ENCODE data around the gene PROM1.
A peak's percentile ranks its signal among the peaks of the same experiment; 100 is the strongest.

PROM1 gene

DNA sequence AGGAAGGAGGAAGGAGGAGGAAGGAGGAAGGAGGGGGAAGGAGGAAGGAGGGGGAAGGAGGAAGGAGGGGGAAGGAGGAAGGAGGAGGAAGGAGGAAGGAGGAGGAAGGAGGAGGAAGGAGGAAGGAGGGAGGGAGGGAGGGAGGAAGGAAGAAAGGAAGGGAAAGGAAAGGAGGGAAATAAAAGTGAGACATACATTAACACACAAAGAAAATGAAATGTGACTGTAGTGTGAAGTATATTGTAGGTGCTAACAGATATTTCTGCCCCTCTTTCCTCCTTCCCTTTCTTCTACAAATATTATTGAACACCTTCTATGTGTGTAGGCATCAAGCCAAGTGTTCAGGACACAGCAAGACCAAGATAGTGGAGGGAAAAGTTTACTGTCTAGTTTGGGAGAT, 26.4 kb upstream of the PROM1 start:
- no peak for DNase-seq

- no peak for DNase-seq
Measured at GRCh38 chr4:16109256-16109655, 25.4 kb upstream of the PROM1 start.

DNA sequence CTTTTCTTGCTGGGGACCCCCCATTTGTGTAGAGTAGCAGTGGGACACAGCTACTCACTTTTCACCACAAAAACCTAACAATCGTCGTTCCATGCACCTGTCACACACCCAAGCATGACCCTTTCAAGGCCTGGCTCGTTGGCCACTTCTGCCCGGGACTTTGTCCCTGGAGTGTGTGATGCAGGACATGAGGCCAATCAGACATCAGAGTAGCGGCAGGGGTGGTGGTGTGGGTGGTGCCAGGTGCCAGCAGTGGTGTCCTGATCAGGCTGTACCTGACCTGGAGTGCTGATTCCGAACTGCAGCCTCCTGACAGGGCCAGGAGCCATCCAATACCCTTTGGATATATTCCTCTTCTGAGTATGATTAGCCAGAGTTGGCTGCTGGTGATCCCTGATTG, 23.1 kb upstream of the PROM1 start:
- no peak for DNase-seq

- no peak for DNase-seq
Measured at GRCh38 chr4:16104520-16104919, 20.7 kb upstream of the PROM1 start.

- DNase-seq: no peak
Measured at GRCh38 chr4:16102356-16102755, 18.5 kb upstream of the PROM1 start.

GRCh38 chr4:16100833-16101232, 17.0 kb upstream of the PROM1 start:
- no peak for DNase-seq

GRCh38 chr4:16092682-16093319, 9.0 kb upstream of the PROM1 start:
- no peak for DNase-seq

GRCh38 chr4:16090096-16090705, 6.4 kb upstream of the PROM1 start:
- DNase-seq: no peak

GRCh38 chr4:16089156-16089555, 5.3 kb upstream of the PROM1 start:
- no peak for DNase-seq

- DNase-seq: no peak
Measured at GRCh38 chr4:16088601-16089000, 4.8 kb upstream of the PROM1 start.

DNA sequence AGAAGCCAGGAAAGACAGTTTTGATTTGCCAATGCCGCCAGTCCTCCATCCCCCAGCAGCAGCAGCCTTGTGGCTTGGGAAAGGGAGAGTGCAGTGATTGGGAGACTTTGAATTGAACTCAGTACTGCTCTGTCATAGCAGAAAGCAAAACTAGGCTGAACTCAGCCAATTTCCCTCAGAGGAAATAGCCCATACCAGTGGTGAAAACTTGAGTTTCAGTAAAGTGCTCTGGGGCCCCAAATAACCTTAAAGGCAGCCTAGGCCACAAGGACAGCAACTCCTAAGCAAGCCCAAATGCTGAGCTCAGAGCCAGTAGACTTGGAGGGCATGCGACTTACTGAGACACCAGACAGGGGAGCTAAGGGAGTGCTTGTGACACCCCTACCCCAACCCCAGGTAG, 2.0 kb upstream of the PROM1 start:
- DNase-seq: no peak

- DNase-seq: peak in 1 of 3 experiments; percentile 21
Measured at GRCh38 chr4:16082426-16083240, 1.2 kb downstream of the PROM1 start.

- no peak for DNase-seq
Measured at GRCh38 chr4:16082041-16082425, 1.8 kb downstream of the PROM1 start.

DNA sequence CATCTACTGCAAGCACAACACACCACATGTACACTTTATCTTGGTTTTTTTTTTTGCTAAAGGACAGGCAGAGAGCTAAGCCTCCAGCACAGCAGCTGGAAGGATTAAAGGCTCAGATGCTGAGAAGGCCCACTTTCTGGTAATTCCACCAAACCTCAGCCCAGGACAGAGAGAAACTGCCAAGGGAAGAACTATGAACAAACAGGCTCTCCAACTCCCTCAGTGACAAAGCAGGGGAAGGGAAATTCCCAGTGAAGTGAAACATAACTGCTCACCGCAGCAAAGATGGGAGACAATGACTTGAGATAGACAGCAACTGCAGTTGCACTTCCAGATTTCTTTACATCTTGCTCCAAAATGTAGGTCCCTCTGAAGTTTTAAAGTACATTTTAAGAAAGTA, 4.8 kb downstream of the PROM1 start:
- DNase-seq: no peak

DNA sequence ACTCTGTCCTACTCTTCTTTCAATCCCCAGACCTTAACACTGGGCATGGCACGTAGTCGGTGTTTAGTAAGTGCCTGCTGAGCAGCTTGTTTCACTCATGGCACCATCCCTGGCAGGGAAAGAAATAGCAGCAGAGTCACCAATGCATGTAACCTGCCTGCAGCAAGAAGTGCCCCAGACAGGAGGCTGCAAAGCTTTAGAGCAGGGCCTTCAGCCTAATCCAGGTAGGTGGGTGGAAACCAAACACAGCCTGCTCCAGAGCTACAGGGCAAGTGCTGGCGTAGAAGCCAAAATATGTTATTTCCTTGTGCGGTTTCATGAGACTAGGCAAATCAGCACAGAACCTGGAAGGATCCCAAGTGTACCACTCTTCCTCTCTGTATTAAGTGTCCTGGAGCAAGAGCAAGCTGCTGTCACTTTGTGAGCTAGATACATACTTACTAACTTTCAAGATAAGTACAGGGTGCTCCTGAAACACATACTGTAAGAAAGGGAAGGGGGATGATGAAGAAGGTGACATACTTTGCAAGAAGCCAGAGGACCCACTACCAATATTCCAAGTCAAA, 5.5 kb downstream of the PROM1 start:
- no peak for DNase-seq

GRCh38 chr4:16077786-16078185, 6.0 kb downstream of the PROM1 start:
- DNase-seq: no peak

DNA sequence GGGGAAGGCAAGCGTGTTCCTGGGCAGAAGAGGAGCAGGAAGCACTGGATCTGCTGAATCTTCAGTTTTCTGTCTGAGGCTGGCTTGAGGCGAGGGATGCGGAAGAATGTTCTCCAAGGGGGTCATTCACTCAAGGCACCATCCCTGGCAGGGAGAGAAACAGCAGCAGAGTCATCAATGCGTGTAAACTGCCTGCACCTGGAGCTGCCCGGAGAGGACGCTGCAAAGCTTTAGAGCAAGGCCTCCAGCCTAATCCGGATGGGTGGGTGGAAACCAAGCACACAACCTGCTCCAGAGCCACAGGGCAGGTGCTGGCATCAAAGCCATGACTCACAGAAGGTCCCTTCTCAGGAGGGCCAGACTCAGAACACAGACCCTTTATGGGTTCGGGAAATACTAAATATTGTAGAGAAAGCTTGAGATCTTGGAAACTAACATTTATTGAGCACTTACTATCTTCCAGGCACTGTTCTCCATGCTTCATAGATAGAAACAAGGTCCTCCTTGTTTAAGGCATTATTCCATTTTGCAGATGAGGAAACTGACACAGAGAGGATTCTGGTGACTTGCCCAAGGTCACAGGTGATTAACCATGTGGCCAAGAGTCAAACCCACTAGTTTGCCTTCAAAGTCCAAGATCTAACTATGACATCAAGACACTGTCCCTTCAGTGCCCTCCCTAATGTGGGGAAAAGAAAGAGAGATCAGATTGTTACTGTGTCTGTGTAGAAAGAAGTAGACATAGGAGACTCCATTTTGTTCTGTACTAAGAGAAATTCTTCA, 7.7 kb downstream of the PROM1 start:
- no peak for DNase-seq

GRCh38 chr4:16075061-16075460, 8.8 kb downstream of the PROM1 start:
- DNase-seq: no peak

DNA sequence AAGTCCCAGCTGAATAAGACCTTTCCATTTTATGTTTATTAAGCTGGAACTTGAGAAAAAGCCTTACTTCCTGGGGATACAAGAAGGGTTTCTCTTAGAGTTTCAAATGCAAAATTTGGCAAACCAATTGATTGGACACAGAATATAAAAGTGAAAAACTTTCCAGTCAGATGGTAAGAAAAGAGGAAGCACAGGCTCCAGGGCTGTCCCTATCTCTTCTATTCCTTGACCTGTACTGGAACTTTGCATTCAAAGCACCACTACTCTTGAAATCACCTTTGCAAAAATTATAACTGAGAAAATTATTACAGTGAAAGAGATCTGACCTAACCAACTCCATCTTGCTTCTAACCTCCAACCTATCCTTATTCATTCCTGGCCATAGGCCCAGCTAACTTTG, 11.7 kb downstream of the PROM1 start:
- no peak for DNase-seq

GRCh38 chr4:16070203-16070602, 13.6 kb downstream of the PROM1 start:
- no peak for DNase-seq

DNA sequence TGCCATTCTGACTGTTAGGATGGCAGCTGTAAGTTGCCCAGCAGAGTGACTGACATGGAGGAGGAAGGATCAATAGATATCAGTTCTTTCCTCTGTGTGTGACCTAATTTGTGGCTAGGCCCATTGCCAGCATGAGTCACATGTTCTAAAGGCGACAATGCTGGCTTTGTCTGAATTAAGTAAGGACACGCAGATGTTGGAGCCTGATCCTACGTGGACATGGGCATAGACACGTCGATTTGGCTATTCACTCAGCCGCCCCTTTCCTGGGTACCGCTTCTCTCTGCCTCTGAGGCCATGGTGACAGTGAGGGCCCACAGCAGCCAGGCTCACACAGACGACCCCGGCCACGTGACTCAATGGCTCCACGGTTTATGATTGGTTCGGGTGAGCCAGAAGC, 16.3 kb downstream of the PROM1 start:
- no peak for DNase-seq

DNA sequence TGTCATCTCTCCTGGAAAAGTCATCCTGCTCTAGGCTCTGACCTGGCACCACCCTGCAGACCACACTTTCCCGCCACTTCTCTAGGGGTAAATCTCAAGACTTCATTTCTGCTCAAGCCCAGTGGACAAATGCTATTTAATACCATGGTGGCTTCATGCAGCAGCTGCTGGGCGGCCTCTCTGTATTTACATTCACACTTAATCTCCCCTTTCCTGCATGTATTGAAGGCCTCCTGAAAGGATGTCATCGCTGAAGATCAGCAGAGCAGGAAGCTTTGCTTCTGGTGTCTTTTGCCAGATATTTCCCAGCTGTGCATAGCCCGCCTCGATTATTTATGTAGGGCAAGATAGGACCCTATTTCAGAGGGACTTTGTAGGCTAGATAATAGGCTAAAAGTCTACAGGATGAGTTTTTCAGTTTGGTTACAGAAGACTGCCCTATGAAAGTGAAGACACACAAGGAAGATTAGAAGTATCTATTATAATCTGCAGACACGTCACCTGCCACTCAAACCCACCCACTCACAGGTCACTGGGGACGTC, 17.2 kb downstream of the PROM1 start:
- peak in 1 of 3 experiments; percentile 30 for DNase-seq

- no peak for DNase-seq
Measured at GRCh38 chr4:16065066-16065465, 18.8 kb downstream of the PROM1 start.

All from NCI-H1417 (cell line).